ENCODE measurements around the gene STMND1.

The STMND1 gene

DNA sequence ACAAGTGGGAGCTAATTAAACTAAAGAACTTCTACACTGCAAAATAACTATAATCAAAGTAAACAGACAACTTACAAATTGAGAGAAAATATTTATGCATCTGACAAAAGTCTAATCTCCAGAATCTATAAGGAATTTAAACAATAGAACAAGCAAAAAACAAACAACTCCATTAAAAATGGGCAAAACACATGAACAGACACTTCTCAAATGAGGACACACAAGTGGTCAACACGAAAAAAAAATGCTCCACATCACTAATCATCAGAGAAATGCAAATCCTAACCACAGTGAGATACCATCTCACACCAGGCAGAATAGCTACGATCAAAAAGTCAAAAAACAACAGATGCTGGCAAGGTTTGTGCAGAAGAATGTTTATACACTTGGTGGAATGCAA is 36.2 kb downstream of the STMND1 start:
- Histone ChIP-seq H3K9ac (ENCODE audit: low read depth, low read length) (no peak overlapping the region), H3K9me3 (replicated peaks; ENCODE audit: low read length) (peaks cover 8% of the 10 kb centered on the region), H3K4me3 (ENCODE audit: low read length) (no peak overlapping the region), H3K36me3 (ENCODE audit: insufficient read depth, low read length) (no peaks in the 10 kb centered on the region), H3K4me2 (ENCODE audit: low read length) (no peak overlapping the region), H3K27me3 (ENCODE audit: control insufficient read depth, insufficient read depth, low read length) (peaks cover 14% of the 10 kb centered on the region), H3K4me1 (ENCODE audit: control insufficient read depth, insufficient read depth, low read length) (no peaks in the 10 kb centered on the region)

GRCh38 chr6:17144016-17144415 is 42.2 kb downstream of the STMND1 start:
- Histone ChIP-seq H3K4me3 (ENCODE audit: low read length) (no peak overlapping the region), H3K36me3 (ENCODE audit: insufficient read depth, low read length) (no peaks in the 10 kb centered on the region), H3K27me3 (ENCODE audit: control insufficient read depth, insufficient read depth, low read length) (no peaks in the 10 kb centered on the region), H3K4me1 (ENCODE audit: control insufficient read depth, insufficient read depth, low read length) (no peaks in the 10 kb centered on the region), H3K9me3 (replicated peaks; ENCODE audit: low read length) (no peaks in the 10 kb centered on the region), H3K4me2 (ENCODE audit: low read length) (no peak overlapping the region), H3K9ac (ENCODE audit: low read depth, low read length) (no peak overlapping the region)

- H3K9me3 ChIP-seq (replicated peaks; ENCODE audit: low read length), result peaks cover 3% of the 10 kb centered on the region
- no peak overlapping the region for H3K4me2 ChIP-seq (ENCODE audit: low read length)
- peaks cover 8% of the 10 kb centered on the region for H3K27me3 ChIP-seq (ENCODE audit: control insufficient read depth, insufficient read depth, low read length)
- no peaks in the 10 kb centered on the region for H3K4me1 ChIP-seq (ENCODE audit: control insufficient read depth, insufficient read depth, low read length)
- H3K36me3 ChIP-seq (ENCODE audit: insufficient read depth, low read length), result no peaks in the 10 kb centered on the region
- no peak overlapping the region for H3K4me3 ChIP-seq (ENCODE audit: low read length)
- no peak overlapping the region for H3K9ac ChIP-seq (ENCODE audit: low read depth, low read length)
Observed at GRCh38 chr6:17149571-17149970, 47.7 kb downstream of the STMND1 start.

DNA sequence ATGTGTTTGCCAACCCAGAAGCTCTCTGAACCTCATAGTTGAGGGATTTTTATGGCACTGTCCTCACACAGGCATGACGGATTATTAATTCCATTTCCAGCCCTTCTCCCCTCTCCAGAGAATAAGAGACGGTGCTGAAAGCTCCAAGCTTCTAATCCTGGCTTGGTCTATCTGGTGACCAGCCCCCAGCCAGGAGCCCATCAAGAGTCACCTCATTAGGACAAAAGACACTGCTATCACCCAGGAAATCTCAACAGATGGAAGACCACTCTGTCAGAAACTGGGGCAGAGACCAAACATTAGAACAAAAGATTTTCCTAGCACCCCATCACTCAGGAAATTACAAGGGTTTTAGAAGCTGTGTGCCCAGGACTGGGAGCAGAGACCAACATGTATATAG is 48.2 kb downstream of the STMND1 start:
- Histone ChIP-seq H3K9me3 (replicated peaks; ENCODE audit: low read length) (peaks cover 3% of the 10 kb centered on the region), H3K4me2 (ENCODE audit: low read length) (no peak overlapping the region), H3K36me3 (ENCODE audit: insufficient read depth, low read length) (no peaks in the 10 kb centered on the region), H3K4me1 (ENCODE audit: control insufficient read depth, insufficient read depth, low read length) (no peaks in the 10 kb centered on the region), H3K4me3 (ENCODE audit: low read length) (no peak overlapping the region), H3K27me3 (ENCODE audit: control insufficient read depth, insufficient read depth, low read length) (peaks cover 8% of the 10 kb centered on the region), H3K9ac (ENCODE audit: low read depth, low read length) (no peak overlapping the region)

- peaks cover 8% of the 10 kb centered on the region for H3K27me3 ChIP-seq (ENCODE audit: control insufficient read depth, insufficient read depth, low read length)
- peaks cover 3% of the 10 kb centered on the region for H3K9me3 ChIP-seq (replicated peaks; ENCODE audit: low read length)
- no peaks in the 10 kb centered on the region for H3K36me3 ChIP-seq (ENCODE audit: insufficient read depth, low read length)
- H3K4me1 ChIP-seq (ENCODE audit: control insufficient read depth, insufficient read depth, low read length), result no peaks in the 10 kb centered on the region
- no peak overlapping the region for H3K4me3 ChIP-seq (ENCODE audit: low read length)
- H3K4me2 ChIP-seq (ENCODE audit: low read length), result no peak overlapping the region
- H3K9ac ChIP-seq (ENCODE audit: low read depth, low read length), result no peak overlapping the region
Observed at GRCh38 chr6:17151888-17152287, 50.0 kb downstream of the STMND1 start.

- Histone ChIP-seq H3K4me1 (ENCODE audit: control insufficient read depth, insufficient read depth, low read length) (no peaks in the 10 kb centered on the region), H3K4me3 (ENCODE audit: low read length) (no peak overlapping the region), H3K9me3 (replicated peaks; ENCODE audit: low read length) (peaks cover 3% of the 10 kb centered on the region), H3K36me3 (ENCODE audit: insufficient read depth, low read length) (no peaks in the 10 kb centered on the region), H3K4me2 (ENCODE audit: low read length) (no peak overlapping the region), H3K27me3 (ENCODE audit: control insufficient read depth, insufficient read depth, low read length) (peaks cover 8% of the 10 kb centered on the region), H3K9ac (ENCODE audit: low read depth, low read length) (no peak overlapping the region)
Observed at GRCh38 chr6:17152703-17153102, 50.9 kb downstream of the STMND1 start.

DNA sequence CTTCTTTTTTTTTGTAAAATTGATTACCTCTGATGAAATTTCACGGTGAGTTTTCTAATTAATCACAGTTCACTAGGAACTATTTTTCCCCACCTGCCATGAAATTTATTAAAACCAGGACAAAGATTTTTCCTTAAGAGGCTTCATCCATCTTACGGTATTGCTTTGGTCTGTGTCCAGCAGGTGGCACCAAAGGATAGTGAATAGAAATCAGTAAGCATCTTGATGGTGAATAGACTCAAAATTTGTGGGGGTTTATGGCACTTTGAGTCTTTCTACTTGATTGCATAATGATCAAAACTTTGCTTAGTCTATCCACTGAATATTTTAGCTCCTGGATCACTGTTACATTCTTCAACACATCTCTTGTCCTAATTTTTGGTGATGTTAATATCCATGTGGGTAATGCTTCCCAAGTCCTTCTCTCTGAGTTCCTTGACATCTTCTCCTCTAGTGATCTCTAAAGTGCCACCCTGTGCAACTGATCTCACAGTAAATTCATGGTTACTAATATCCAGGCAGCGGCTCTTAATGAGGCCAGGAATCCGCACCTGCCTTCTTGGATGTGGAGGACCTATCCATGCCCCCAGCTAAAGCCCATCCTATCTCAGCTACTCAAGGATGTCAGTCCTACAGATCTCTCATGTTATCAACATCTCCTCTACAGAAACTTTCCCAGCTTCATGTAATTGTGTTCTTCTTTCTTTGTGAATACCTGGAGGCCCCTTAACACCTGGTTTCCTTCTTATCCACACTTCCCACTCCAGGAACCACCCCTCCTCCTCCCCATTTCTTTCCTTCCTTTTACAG is 54.5 kb downstream of the STMND1 start:
- no peaks in the 10 kb centered on the region for H3K4me1 ChIP-seq (ENCODE audit: control insufficient read depth, insufficient read depth, low read length)
- peaks cover 3% of the 10 kb centered on the region for H3K9me3 ChIP-seq (replicated peaks; ENCODE audit: low read length)
- H3K9ac ChIP-seq (ENCODE audit: low read depth, low read length), result no peak overlapping the region
- no peaks in the 10 kb centered on the region for H3K36me3 ChIP-seq (ENCODE audit: insufficient read depth, low read length)
- H3K4me2 ChIP-seq (ENCODE audit: low read length), result no peak overlapping the region
- H3K27me3 ChIP-seq (ENCODE audit: control insufficient read depth, insufficient read depth, low read length), result no peaks in the 10 kb centered on the region
- no peak overlapping the region for H3K4me3 ChIP-seq (ENCODE audit: low read length)

DNA sequence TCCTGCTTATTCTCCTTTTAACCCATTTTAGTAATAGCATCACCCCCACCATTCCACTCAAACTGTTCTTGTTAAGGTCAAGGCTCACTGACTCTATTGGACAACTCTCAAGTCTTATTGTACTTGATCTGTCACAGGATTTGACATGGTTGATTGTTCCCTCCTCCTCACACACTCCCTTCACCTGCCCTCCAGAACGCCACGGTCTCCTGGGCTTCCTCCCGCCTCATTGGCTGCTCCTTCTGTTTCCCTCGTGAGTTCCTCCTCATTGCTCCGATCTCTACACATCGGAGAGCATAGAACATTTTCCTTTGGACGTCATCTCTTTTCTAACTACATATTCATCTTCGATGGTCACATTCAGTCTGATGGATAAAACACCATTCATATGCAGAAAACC is 55.1 kb downstream of the STMND1 start:
- Histone ChIP-seq H3K4me2 (ENCODE audit: low read length) (no peak overlapping the region), H3K9me3 (replicated peaks; ENCODE audit: low read length) (peaks cover 3% of the 10 kb centered on the region), H3K4me3 (ENCODE audit: low read length) (no peak overlapping the region), H3K36me3 (ENCODE audit: insufficient read depth, low read length) (no peaks in the 10 kb centered on the region), H3K27me3 (ENCODE audit: control insufficient read depth, insufficient read depth, low read length) (no peaks in the 10 kb centered on the region), H3K4me1 (ENCODE audit: control insufficient read depth, insufficient read depth, low read length) (no peaks in the 10 kb centered on the region), H3K9ac (ENCODE audit: low read depth, low read length) (no peak overlapping the region)

GRCh38 chr6:17157617-17158016 is 55.8 kb downstream of the STMND1 start:
- Histone ChIP-seq H3K9ac (ENCODE audit: low read depth, low read length) (no peak overlapping the region), H3K27me3 (ENCODE audit: control insufficient read depth, insufficient read depth, low read length) (no peaks in the 10 kb centered on the region), H3K9me3 (replicated peaks; ENCODE audit: low read length) (no peaks in the 10 kb centered on the region), H3K4me1 (ENCODE audit: control insufficient read depth, insufficient read depth, low read length) (no peaks in the 10 kb centered on the region), H3K4me2 (ENCODE audit: low read length) (no peak overlapping the region), H3K4me3 (ENCODE audit: low read length) (no peak overlapping the region), H3K36me3 (ENCODE audit: insufficient read depth, low read length) (no peaks in the 10 kb centered on the region)

- no peaks in the 10 kb centered on the region for H3K36me3 ChIP-seq (ENCODE audit: insufficient read depth, low read length)
- H3K4me2 ChIP-seq (ENCODE audit: low read length), result no peak overlapping the region
- no peaks in the 10 kb centered on the region for H3K4me1 ChIP-seq (ENCODE audit: control insufficient read depth, insufficient read depth, low read length)
- H3K27me3 ChIP-seq (ENCODE audit: control insufficient read depth, insufficient read depth, low read length), result no peaks in the 10 kb centered on the region
- no peak overlapping the region for H3K4me3 ChIP-seq (ENCODE audit: low read length)
- H3K9me3 ChIP-seq (replicated peaks; ENCODE audit: low read length), result no peaks in the 10 kb centered on the region
- no peak overlapping the region for H3K9ac ChIP-seq (ENCODE audit: low read depth, low read length)
Observed at GRCh38 chr6:17159240-17159639, 57.4 kb downstream of the STMND1 start.

- no peak overlapping the region for H3K4me3 ChIP-seq (ENCODE audit: low read length)
- H3K36me3 ChIP-seq (ENCODE audit: insufficient read depth, low read length), result no peaks in the 10 kb centered on the region
Observed at GRCh38 chr6:17161076-17161475, 59.2 kb downstream of the STMND1 start.

GRCh38 chr6:17165383-17165782 is 63.5 kb downstream of the STMND1 start:
- no peaks in the 10 kb centered on the region for H3K36me3 ChIP-seq (ENCODE audit: insufficient read depth, low read length)
- no peaks in the 10 kb centered on the region for H3K9me3 ChIP-seq (replicated peaks; ENCODE audit: low read length)
- no peak overlapping the region for H3K4me3 ChIP-seq (ENCODE audit: low read length)
- no peak overlapping the region for H3K9ac ChIP-seq (ENCODE audit: low read depth, low read length)
- peaks cover 20% of the 10 kb centered on the region for H3K4me1 ChIP-seq (ENCODE audit: control insufficient read depth, insufficient read depth, low read length)
- H3K4me2 ChIP-seq (ENCODE audit: low read length), result no peak overlapping the region
- no peaks in the 10 kb centered on the region for H3K27me3 ChIP-seq (ENCODE audit: control insufficient read depth, insufficient read depth, low read length)

More at GRCh38 chr6:17161076-17161475, 59.2 kb downstream of the STMND1 start:
- no peaks in the 10 kb centered on the region for H3K4me1 ChIP-seq (ENCODE audit: control insufficient read depth, insufficient read depth, low read length)
- H3K9me3 ChIP-seq (replicated peaks; ENCODE audit: low read length), result no peaks in the 10 kb centered on the region
- H3K27me3 ChIP-seq (ENCODE audit: control insufficient read depth, insufficient read depth, low read length), result no peaks in the 10 kb centered on the region
- no peak overlapping the region for H3K4me2 ChIP-seq (ENCODE audit: low read length)
- H3K9ac ChIP-seq (ENCODE audit: low read depth, low read length), result no peak overlapping the region
